GM18499 (cell line): ENCODE measurements around the gene RAD51.

Experiments used
- ATAC-seq: cut with Tn5 transposase; IDR thresholded peaks from one replicate; pipeline ENCODE4 v1.9.1; 2021; ENCODE audit warnings: moderate number of reproducible peaks; ENCODE audit not compliant: insufficient read depth, unreplicated experiment

RAD51 gene

DNA sequence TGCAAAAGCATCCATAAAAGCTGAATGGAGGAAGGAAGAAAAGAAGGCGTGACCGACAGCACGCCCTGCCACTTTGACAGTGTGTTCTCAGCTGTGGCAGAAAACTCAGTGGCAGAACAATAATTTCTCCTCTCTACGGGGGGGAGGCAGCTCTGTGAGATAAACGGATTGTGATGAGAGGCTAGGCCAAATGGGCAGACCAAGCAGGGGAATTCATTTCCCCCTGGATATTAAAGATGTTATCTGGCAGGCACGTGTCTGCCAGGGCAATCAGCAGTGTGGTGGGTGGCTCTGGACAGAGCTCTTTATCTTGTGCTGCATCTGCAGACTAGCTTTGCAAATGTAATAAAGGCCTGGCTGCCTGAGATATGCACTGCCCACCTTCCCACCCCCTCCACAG, 62.0 kb downstream of the RAD51 start:
- ATAC-seq = no peak

- ATAC-seq = no peak
Measured at GRCh38 chr15:40759961-40760360, 65.0 kb downstream of the RAD51 start.

DNA sequence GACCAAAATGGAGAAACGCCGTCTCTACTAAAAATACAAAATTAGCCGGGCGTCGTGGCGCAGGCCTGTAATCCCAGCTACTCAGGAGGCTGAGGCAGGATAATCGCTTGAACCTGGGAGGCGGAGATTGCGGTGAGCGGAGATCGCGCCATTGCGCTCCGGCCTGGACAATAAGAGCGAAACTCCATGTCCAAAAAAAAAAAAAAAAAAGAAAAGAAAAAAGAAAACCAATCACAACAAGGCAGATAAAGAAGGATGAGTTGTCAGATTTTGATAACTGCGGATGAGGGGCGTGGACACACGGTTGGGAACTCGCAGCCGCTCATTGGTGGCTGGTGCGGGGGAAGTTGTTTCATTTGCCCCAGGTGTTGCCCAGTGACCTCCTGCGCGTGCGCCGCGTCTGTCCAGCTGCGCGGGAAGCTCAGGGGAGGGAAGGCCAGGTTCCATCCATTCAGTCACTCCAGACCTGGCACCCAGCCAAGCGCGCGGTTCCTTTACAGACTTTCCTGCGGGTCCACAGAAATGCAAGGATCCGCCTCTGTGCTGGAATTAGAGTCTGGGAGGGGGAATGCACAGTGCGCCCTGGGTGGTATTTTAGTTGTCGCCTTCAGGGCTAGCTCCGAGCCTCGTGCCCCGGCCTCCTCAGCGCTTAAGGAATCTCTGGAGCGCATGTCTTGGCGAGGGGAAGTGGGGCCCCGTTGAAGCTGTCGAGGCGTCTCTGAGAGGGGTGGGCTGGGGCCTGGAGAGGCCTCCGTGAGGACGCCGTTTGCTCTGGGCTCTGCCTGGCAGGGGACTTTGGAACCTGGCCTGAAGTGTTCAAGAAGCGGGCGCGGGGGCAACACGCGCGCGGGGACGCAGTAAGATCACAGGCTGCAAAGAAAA, 68.2 kb downstream of the RAD51 start:
- no peak for ATAC-seq

DNA sequence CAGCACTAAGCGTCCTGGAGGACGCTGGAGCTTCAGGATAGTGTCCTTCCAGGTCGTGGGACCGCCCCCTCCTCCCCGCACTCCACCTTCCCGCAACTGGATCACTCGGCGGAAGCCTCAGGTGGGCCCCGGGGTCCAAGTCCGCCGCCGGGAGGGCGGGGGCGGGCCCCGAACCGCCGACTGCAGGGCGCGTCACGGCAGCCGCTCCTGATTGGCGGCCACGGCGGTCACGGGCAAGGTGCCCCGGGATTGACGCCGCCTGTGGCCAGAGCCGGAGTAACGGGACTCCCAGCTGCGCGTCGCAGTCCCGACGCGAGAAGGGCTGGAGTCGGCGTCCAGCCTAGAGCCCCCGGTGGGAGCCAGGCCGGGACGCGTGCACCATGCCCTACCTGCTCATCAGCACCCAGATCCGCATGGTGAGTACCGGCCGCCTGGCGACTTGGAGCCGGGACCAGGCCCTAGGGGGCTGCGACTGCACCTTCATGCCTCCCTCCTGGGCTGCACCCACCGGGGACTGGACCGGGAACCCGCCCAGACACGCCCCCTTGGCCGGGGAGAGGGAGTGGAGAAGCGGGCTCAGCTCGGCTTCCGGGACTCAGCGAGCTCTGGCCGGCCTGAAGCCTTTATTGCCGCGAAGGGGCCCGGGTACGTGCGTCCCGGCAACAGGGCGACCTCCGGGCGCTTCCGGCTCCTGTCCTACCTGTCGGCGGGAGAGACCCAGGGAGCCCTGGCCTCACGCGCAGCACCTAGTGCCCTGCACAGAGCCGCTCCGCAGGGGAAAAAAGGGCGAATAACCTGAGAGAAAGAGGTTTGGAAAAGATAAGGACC, 69.0 kb downstream of the RAD51 start, which contains the start of gene GCHFR:
Gene GCHFR, plus strand, starts transcription at position 268 of the 828 bp plus-strand sequence. Its CDS starts 113 bp downstream, at position 381.
- ATAC-seq = no peak

DNA sequence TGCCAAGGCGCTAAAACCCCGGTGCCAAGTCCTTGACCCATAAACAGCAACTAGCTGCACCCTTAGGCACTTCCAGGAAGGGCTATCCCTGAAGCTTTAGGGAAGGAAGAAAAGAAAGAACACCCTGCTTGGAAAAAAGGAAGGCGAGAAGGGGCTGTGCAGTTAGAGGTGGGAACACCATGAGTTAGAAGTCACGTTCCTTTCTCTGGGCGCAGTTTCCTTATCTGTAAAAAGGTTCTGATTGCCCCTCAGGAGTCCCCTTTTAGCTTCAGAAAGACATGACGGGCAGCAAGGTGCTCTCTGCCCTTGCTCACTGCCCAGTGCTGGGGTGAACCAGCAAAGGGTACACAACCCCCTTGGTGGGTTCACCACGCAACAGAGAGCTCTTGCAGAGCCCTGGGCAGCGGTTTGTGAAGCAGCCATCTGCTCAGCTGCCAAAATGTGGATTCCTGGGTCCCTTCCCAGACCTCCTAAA, 69.7 kb downstream of the RAD51 start:
- no peak for ATAC-seq

DNA sequence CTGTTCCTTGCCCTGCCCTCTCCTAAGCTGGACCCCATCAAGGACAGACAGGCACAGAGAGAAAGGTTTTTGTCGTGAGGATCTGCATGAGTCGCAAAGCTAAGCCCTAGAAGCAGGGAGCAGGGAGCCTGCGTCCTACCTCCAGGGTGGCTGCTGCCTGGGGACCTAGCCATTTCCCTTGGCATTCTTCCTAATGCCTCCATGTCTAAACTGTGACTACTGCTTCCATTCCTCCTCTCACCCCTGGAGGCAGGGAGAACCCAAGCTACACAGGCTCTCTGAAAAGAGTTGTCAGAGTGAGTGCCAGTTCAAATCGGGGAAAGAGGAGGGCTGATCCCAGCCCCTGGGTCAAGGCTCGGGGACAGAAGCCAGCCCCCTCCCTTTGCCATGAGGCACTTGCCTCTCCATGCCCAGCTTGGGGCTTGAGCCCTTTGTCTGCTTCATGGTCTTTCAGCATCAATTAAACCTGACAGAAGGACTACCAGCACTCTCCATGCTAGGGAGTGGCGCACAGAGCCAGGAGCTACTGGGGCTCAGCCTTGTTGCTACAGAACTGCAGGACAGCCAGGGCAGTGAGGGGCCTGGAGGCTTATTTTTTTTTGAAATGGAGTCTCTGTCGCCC, 71.3 kb downstream of the RAD51 start:
- no peak for ATAC-seq

DNA sequence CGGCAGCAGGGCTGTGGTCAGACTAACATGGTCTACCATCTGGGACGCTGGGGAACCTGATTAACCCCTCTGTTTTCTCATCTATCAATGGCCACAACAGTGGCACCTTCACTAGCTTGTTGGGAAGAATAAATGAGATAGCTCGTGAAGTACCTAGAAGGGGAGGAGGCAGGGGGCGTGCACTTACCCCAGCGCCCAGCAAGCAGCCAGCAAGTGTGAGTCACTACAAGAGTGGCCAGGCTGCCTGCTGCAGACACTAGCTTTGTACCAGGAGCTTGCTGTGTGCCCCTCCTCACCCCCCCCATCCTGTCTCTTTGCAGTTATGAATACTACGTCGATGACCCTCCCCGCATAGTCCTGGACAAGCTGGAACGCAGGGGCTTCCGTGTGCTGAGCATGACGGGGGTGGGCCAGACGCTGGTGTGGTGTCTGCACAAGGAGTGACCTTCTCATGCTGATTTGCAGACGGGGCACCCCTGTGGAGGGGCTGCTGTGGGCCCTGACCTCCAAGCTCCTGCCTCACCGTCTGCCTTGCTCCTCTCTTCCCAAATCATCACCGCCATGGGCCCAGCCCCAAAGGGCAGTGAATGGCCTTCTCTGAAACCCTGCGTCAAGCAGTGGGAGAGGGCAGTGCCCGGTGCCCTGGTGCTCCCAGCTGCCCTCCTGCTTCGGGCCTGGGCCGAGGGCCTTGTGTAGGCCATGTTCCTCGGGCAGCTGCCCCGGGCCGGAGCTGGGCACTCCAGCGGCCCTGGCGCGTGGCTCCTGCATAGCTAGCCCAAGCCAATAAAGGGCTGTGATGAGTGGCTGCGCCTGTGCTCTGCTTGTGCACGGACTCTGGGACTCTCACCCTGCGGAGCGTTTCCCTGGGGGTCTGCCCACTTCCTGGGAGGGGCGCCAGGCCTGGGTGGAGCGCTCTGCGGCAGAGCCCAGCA, 72.2 kb downstream of the RAD51 start:
- ATAC-seq = no peak

DNA sequence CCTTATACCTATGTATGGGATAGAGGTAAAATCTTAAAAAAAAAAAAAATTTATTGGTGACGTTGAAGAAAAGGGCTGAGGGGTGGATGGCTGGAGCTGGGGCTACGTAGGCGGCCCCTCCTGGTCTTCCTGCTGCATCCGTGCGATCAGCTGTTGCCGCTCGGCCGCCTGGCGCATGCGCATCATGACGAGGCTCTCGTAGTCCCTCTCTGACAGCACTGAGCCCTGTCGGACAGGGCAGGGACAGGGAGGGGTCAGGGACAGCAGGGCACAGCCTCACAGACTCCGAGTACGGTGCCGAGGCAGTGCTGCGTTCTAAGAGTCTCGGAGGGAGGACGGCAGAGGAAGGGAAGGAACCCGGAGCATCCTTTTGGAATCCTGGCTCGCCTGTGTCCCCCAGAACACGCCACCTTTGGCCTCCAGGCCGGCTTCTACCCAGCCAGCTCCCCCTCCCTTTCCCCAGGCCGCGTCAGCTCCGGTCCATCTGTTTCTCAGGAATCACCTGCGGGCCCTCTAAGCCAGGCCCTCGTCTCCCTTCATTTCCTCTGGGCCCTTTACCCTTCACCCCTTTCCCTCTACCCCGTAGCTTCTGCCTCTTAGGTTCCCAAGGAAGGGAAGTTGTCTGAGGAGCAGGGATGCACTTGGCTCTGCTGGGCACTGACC, 73.0 kb downstream of the RAD51 start:
- no peak for ATAC-seq

GRCh38 chr15:40768521-40769273, 73.7 kb downstream of the RAD51 start:
- ATAC-seq = no peak

DNA sequence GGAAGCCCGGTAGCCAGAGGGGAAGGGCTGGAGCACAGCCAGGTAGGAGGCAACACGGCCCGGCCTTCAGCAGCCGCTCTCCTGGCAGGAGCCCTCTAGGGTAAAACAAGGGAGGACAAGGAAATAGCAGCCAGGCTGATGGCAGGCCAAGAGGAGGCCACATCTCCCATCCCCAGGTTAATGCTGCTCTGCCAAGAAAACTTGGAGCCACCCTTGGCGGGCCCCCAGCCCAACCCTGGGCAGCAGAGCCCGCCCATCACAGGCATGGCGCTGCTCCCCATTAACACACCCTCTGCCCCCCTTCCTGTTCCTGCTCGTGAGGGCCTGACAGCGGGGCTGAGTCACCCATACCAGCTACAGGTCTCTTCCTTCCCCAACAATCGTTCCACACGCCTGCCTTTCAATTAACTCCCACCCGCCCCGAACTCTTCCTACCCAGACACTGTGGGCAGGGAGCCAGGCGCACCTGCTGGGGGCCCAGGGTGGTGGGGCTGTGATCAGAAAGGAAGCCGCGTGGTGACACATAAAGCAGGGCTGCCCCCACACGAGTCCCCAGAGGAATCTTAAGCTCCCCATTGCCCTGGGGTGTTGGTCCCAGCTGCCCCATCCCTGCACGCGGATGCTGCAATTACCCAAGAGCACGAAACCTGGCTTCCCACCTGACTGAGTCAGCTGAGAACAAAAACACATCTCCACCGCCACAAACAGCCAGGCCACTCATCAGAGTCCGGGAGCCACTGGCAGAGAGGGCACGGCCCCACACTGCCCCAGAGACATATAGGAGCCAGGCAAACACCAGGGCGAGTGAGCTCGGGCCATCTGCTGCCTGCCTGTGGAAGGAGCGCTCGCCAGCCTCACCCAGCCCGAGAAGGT, 74.5 kb downstream of the RAD51 start, which contains the start of gene C15orf62:
Gene C15orf62, plus strand, starts transcription at position 707 of the 873 bp plus-strand sequence. CDS start 516 bp downstream, outside the sequence.
- ATAC-seq = no peak

- ATAC-seq = no peak
Measured at GRCh38 chr15:40770147-40770721, 75.3 kb downstream of the RAD51 start.

- ATAC-seq = no peak
Measured at GRCh38 chr15:40771242-40771641, 76.3 kb downstream of the RAD51 start.

GRCh38 chr15:40772014-40772413, 77.0 kb downstream of the RAD51 start:
- ATAC-seq = no peak

GRCh38 chr15:40773496-40773895, 78.5 kb downstream of the RAD51 start:
- no peak for ATAC-seq

DNA sequence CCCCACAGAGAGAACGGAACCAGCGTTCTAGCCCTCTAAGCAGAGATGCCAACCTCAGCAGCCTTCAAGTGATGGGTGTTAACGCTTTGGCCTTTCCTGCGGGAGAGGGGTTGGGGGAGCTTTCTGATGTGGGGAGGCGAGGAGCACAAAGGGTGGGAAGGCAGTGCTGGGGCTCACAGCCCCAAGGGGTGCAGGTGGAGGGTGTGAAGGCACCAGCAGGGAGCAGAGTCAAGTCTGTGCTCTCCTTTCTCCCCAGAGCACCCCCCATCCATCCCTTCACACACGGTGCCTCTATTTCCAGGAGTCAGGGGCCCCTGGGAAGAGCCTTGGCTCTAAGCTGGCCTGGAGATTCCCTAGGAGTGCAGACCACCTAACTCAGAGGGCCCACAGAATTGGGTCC, 78.9 kb downstream of the RAD51 start:
- ATAC-seq = no peak

DNA sequence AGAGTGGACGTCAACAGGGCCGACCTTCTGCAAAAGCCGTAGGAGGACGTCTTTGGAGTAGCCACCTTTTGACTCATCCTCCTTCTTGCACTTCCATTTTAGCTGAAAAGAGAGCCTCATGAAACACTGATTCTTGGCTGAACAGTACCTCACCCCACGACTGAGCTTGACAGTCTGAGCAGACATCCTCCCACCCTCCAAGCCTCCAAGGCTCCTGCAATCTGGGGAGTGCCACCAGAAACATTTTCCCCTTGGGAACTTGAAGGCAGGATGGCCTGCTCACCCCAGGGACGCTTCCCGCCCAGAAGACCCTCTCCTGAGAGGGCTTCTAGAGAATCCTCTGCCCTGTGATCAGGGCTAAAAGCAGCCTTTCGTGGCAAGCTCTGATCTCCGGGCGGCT, 80.0 kb downstream of the RAD51 start:
- no peak for ATAC-seq
